Fibroblast of mammary gland (primary cell): Measurements from ENCODE around the gene PRR15L.

Experiments
- DNase-seq: peaks from one replicate; pipeline ENCODE4 v3.0.0-alpha.2; 2010; ENCODE audit warnings: low read depth
- H3K4me3 ChIP-seq: 2 replicates; pipeline ENCODE4 v1.5.1; 2011; ENCODE audit warnings: low read depth, mild to moderate bottlenecking, low read length, moderate library complexity; ENCODE audit not compliant: control insufficient read depth
- TF ChIP-seq, protein P1 (sequence below): conservative IDR thresholded peaks from 2 replicates; pipeline ENCODE4 v1.5.1; 2011; ENCODE audit warnings: low read depth, low read length, inconsistent platforms; ENCODE audit not compliant: control insufficient read depth, insufficient read depth

Gene PRR15L

DNA sequence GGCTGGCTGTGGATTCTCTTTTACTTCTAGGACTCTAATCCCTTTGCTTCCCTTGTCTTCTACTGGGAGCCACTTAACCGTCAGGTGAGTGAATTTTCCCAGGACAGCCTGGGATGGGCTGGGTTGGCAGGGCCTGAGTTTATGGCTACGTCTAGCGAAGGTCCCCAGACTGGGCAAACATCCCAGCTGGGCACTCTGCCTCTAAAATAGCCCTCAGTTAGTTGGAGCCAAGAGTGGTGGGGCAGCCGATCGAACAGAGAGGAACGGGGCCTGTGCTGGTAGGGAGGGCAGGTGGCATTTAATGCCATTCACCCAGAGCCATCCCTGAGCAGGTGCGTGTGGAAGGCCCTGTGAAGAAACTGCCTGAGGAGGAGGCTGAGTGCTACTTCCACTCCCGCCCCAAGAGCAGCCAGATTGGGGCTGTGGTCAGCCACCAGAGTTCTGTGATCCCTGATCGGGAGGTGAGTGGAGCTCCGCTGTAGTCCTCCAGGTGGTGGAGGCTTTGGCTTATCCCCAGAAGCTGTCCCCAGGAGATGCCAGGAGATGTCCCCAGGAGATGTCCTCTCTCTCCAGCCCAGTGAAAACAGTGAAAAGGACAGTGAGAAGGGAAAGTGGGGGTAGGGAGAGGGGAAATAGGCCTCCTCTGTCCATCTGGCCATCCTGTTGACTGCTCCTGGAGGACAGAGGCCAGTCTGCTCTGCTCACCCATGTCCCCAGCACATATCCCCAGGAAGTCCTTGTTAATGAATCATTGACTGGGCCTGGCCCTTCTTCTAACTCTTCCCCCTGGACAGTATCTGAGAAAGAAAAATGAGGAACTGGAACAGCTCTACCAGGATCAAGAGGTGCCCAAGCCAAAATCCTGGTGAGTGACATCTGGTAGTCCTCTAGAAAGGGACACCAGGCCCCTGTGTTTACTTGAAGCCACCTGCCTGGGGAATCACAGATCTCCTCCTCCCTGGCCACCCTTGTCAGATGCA lies 11.9 kb downstream of the PRR15L start:
- H3K4me3 ChIP-seq: no peak overlapping the region
- TF ChIP-seq, protein P1, sequence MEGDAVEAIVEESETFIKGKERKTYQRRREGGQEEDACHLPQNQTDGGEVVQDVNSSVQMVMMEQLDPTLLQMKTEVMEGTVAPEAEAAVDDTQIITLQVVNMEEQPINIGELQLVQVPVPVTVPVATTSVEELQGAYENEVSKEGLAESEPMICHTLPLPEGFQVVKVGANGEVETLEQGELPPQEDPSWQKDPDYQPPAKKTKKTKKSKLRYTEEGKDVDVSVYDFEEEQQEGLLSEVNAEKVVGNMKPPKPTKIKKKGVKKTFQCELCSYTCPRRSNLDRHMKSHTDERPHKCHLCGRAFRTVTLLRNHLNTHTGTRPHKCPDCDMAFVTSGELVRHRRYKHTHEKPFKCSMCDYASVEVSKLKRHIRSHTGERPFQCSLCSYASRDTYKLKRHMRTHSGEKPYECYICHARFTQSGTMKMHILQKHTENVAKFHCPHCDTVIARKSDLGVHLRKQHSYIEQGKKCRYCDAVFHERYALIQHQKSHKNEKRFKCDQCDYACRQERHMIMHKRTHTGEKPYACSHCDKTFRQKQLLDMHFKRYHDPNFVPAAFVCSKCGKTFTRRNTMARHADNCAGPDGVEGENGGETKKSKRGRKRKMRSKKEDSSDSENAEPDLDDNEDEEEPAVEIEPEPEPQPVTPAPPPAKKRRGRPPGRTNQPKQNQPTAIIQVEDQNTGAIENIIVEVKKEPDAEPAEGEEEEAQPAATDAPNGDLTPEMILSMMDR: no peak
- no peak for DNase-seq

DNA sequence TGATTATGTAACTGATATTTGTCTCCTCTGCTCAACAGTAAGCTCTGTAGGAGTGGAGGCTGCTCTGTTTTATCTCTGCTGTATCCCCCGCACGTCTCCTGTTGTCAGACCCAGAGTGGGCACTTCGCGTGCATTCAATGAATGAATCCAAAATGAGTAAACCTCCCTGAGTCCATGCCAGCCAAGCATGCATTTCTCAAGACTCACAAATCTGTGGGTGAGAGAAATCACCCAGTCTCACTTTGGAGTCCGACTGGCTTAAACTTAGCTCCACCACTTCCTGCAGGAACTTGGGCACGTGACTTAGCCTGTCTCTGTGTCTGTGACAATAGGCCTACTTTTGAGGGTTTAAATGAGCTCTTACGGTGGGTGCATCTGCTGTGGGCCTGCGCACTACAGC lies 12.6 kb downstream of the PRR15L start:
- TF ChIP-seq, protein P1: no peak
- no peak overlapping the region for H3K4me3 ChIP-seq
- no peak for DNase-seq

DNA sequence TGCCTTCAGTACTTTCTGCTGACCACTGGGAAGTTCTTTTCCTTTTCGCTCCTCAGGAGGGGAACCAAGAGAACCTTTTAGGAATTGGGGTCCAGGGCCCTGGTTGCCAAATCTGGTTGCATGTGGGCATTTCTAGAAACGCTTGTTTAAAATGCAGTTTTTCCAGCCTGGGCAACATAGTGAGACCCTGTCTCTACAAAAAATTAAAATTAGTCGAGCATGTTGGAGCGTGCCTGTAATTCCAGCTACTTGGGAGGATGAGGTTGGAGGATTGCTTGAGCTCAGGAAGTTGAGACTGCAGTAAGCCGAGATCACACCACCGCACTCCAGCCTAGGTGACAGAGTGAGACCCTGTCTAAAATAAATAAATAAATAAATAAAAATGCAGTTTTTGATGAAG lies 15.1 kb downstream of the PRR15L start:
- TF ChIP-seq, protein P1: no peak
- DNase-seq: no peak
- H3K4me3 ChIP-seq: peak overlapping the region; percentile 86

DNA sequence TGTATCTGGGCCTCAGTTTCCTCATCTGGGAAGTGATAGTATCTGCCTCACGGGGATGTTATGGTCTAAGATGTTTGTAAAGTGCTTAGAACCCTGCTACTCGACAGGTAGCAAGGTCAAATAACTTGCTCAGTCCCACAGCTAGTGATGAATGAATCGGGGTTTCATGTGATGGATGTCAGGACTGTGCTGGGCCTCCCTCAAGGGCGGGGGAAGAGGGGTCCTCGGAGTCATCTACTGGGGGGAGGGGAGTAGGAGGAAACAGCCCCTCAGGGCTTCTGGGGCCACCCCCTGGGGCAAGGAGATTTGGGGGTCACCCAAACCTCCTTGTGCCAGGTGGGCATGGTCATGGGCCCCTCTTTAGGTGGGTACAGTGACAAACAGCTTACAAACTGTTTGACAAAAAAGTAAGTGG lies 15.6 kb downstream of the PRR15L start:
- DNase-seq: no peak
- TF ChIP-seq, protein P1: no peak
- H3K4me3 ChIP-seq: peak overlapping the region; percentile 86

DNA sequence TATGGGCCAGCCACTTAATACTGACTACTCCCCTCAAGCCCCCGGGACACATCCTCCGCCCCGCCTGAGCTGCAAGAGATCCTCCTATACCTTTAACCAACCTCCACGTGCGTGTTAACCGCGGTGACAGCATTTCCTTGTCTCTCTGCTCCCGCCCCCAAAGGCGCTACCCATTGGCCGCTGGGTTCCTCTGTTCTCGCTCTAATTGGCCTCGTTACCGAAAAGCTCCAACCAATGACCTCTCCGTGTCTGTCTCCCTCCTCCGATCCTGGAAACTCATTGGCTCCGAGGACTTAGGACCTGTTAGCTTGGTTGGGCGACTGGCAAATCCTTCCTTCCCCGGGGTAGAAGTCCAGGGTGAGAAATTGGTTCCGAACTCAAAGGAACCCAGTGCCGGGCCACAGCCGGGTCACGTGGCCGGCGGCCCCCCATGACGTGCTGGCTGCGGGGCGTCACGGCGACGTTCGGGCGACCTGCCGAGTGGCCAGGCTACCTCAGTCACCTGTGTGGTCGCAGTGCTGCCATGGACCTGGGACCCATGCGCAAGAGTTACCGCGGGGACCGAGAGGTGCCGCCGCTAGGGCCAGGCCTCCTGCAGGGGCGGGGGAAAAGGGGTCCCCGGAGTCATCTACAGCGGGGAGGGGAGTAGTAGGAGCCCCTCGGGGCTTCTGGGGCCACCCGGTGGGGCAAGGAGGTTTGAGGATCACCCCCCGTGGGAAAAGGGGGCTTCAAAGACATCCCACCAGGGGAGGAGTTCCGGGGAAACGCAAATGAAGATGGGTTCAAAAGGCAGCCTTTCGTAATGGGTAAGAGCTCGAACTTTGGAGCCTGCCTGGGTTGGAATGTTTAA lies 16.2 kb downstream of the PRR15L start, which contains the start of gene PNPO:
Gene PNPO, plus strand, starts transcription at position 326 of the 850 bp plus-strand sequence. Its CDS starts 105 bp downstream, at position 431.
- peak; percentile 98 for DNase-seq
- peak within 1 kb of the TSS; percentile 86 for H3K4me3 ChIP-seq
- TF ChIP-seq, protein P1: no peak

DNA sequence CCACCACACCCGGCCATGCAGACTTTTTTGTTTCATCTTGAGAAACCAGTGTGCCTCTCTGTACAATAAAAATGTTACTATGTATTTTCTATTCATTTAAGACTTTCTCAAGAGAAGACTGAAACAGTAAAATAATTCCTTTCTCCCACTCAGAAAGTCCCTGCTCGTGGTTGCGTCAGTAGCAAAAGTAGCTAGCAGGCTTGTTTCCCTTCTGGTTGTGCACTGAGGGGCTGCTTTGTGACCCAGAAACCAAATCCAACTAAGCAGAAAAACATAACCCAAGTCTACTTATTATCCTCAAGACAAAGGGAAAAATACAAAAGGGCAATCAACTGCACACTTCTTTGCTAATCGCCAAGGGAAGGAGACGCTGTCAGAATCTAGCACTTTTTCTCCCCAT lies 19.7 kb downstream of the PRR15L start:
- H3K4me3 ChIP-seq: no peak overlapping the region
- TF ChIP-seq, protein P1: no peak
- DNase-seq: no peak
